H1 (cell line): Measurements from ENCODE around the gene EXT2. TPM values are rescaled to one million over a fixed set of nuclear protein-coding genes. Genes with fewer than 3 reads are reported as not detected.

Experiments used
- CTCF ChIA-PET: fragments of 300-600 bp; sonication (Branson Sonifier 250); formaldehyde crosslinking; loops from one replicate; lab custom pipeline; 2021; ENCODE audit not compliant: partially characterized antibody; lab: Charles Lee
- POLR2A ChIA-PET: fragments of 300-600 bp; sonication (Branson Sonifier 250); formaldehyde crosslinking; loops from one replicate; lab custom pipeline; 2021; ENCODE audit warnings: inconsistent platforms; ENCODE audit not compliant: partially characterized antibody; lab: Charles Lee
- DNase-seq, 2 experiments: peaks; one replicate each; pipeline versions ENCODE4 v3.0.0 to v3.0.0-alpha.2; 2010 to 2022; ENCODE audit warnings: low spot score in 2 of 2, low read depth in 1 of 2, mixed read lengths in 1 of 2
- FAIRE-seq: peaks from 2 replicates; lab custom pipeline; 2011; peaks lifted over from hg19 to GRCh38; lab: Jason Lieb, UNC
- H2AFZ ChIP-seq: 2 replicates; pipeline ENCODE4 v1.8.1; 2012; ENCODE audit warnings: low read length, inconsistent platforms
- H2AK5ac ChIP-seq: 2 replicates; pipeline ENCODE4 v1.6.1; 2013; ENCODE audit warnings: low read depth, low read length
- H2BK120ac ChIP-seq: replicated peaks from 2 replicates; pipeline ENCODE3; 2013; ENCODE audit warnings: low read depth, low read length, inconsistent platforms
- H2BK12ac ChIP-seq: 2 replicates; pipeline ENCODE4 v1.6.1; 2013; ENCODE audit warnings: low read depth, low read length
- H2BK15ac ChIP-seq: 2 replicates; pipeline ENCODE4 v1.6.1; 2013; ENCODE audit warnings: low read length
- H2BK20ac ChIP-seq: 2 replicates; pipeline ENCODE4 v1.6.1; 2013; ENCODE audit warnings: low read length
- H2BK5ac ChIP-seq: 2 replicates; pipeline ENCODE4 v1.6.1; 2013; ENCODE audit warnings: low read depth, low read length
- H3K14ac ChIP-seq: 2 replicates; pipeline ENCODE4 v1.6.1; 2013; ENCODE audit warnings: inconsistent platforms; ENCODE audit not compliant: insufficient read length
- H3K18ac ChIP-seq: 2 replicates; pipeline ENCODE4 v1.6.1; 2013; ENCODE audit warnings: low read length; ENCODE audit errors: extremely low read depth
- H3K23ac ChIP-seq: 2 replicates; pipeline ENCODE4 v1.6.1; 2013; ENCODE audit warnings: inconsistent platforms; ENCODE audit not compliant: insufficient read length
- H3K23me2 ChIP-seq: 2 replicates; pipeline ENCODE4 v1.6.1; 2013; ENCODE audit warnings: low read depth, low read length
- H3K27ac ChIP-seq: 2 replicates; pipeline ENCODE4 v1.6.1; 2011; ENCODE audit warnings: low read depth, low read length, inconsistent platforms
- H3K27me3 ChIP-seq, 4 experiments: replicated peaks in 1 of 4; 1 replicate in 1 of 4; 2 replicates in 3 of 4; pipeline versions ENCODE4 v1.6.1 to v1.8.1; 2011 to 2013; ENCODE audit warnings: low read length in 3 of 4, mild to moderate bottlenecking in 3 of 4, inconsistent platforms in 2 of 4, mixed read lengths in 2 of 4, moderate library complexity in 1 of 4; ENCODE audit not compliant: control insufficient read depth in 3 of 4, insufficient read depth in 3 of 4; ENCODE audit errors: extremely low read depth in 1 of 4
- H3K36me3 ChIP-seq, 4 experiments: 2 replicates each; pipeline versions ENCODE4 v1.6.1 to v1.8.1; 2011 to 2013; ENCODE audit warnings: mild to moderate bottlenecking in 4 of 4, low read length in 3 of 4, moderate library complexity in 2 of 4, control low read depth in 1 of 4, inconsistent platforms in 1 of 4; ENCODE audit not compliant: insufficient read depth in 4 of 4, control insufficient read depth in 2 of 4
- H3K4ac ChIP-seq: replicated peaks from 2 replicates; pipeline ENCODE3; 2013; ENCODE audit warnings: low read length, low read depth, mixed read lengths, inconsistent platforms; ENCODE audit not compliant: insufficient read length
- H3K4me1 ChIP-seq, 4 experiments: replicated peaks in 1 of 4; 1 replicate in 1 of 4; 2 replicates in 3 of 4; pipeline versions ENCODE4 v1.6.1 to v1.8.1; 2011 to 2013; ENCODE audit warnings: low read length in 3 of 4, inconsistent platforms in 2 of 4, mixed read lengths in 1 of 4; ENCODE audit not compliant: insufficient read depth in 4 of 4, control insufficient read depth in 3 of 4
- H3K4me2 ChIP-seq, 2 experiments: 2 replicates each; pipeline versions ENCODE4 v1.6.1 to v1.8.1; 2011 to 2013; ENCODE audit warnings: low read depth in 2 of 2, low read length in 2 of 2, control low read depth in 1 of 2, inconsistent platforms in 1 of 2, mild to moderate bottlenecking in 1 of 2; ENCODE audit not compliant: insufficient read depth in 1 of 2
- H3K4me3 ChIP-seq, 4 experiments: fragments of 200-600, 300-600 bp in 1 of 4; sonication (generic), shearing (Covaris generic), sonication (Bioruptor Twin) in 1 of 4; 2 replicates each; pipeline versions ENCODE4 v1.5.1 to v1.8.1; 2011 to 2016; ENCODE audit warnings: low read length in 4 of 4, low read depth in 3 of 4, control low read depth in 2 of 4, inconsistent platforms in 2 of 4, mild to moderate bottlenecking in 2 of 4, mixed read lengths in 1 of 4, moderate library complexity in 1 of 4; ENCODE audit not compliant: insufficient read depth in 2 of 4; ENCODE audit errors: extremely low read depth in 1 of 4
- H3K56ac ChIP-seq: replicated peaks from 2 replicates; pipeline ENCODE3; 2013; ENCODE audit warnings: low read depth, mild to moderate bottlenecking, mixed read lengths, low read length, inconsistent platforms; ENCODE audit not compliant: insufficient read length
- H3K79me1 ChIP-seq: 2 replicates; pipeline ENCODE4 v1.6.1; 2013; ENCODE audit warnings: low read depth, low read length, control low read depth
- H3K79me2 ChIP-seq, 2 experiments: 2 replicates each; pipeline versions ENCODE4 v1.6.1 to v1.8.1; 2012 to 2013; ENCODE audit warnings: low read length in 2 of 2, mild to moderate bottlenecking in 2 of 2, inconsistent platforms in 1 of 2; ENCODE audit not compliant: insufficient read depth in 2 of 2, control insufficient read depth in 1 of 2
- H3K9ac ChIP-seq, 4 experiments: replicated peaks in 1 of 4; 1 replicate in 1 of 4; 2 replicates in 3 of 4; pipeline versions ENCODE4 v1.6.1 to v1.8.1; 2011 to 2013; ENCODE audit warnings: low read depth in 3 of 4, low read length in 3 of 4, control low read depth in 2 of 4, mild to moderate bottlenecking in 2 of 4, moderate library complexity in 2 of 4, inconsistent platforms in 1 of 4; ENCODE audit errors: extremely low read depth in 1 of 4
- H3K9me3 ChIP-seq, 2 experiments: 2 replicates each; pipeline versions ENCODE4 v1.6.1 to v1.8.1; 2012 to 2013; ENCODE audit warnings: mild to moderate bottlenecking in 2 of 2, moderate library complexity in 2 of 2, control low read depth in 1 of 2, inconsistent platforms in 1 of 2, low read depth in 1 of 2, low read length in 1 of 2, mixed read lengths in 1 of 2; ENCODE audit not compliant: insufficient read depth in 2 of 2
- H4K20me1 ChIP-seq, 2 experiments: replicated peaks in 1 of 2; 2 replicates each; pipeline versions ENCODE3 to v1.8.1; 2011 to 2013; ENCODE audit warnings: inconsistent platforms in 2 of 2, low read length in 2 of 2, mild to moderate bottlenecking in 1 of 2; ENCODE audit not compliant: insufficient read depth in 2 of 2, control insufficient read depth in 1 of 2
- H4K5ac ChIP-seq: 2 replicates; pipeline ENCODE4 v1.6.1; 2013; ENCODE audit warnings: low read length, low read depth, mixed read lengths, inconsistent platforms; ENCODE audit not compliant: insufficient read length
- H4K8ac ChIP-seq: 2 replicates; pipeline ENCODE4 v1.8.0; 2013; ENCODE audit warnings: mild to moderate bottlenecking, moderate library complexity, low read length, inconsistent platforms; ENCODE audit not compliant: insufficient read depth; ENCODE audit errors: extremely low read depth
- H4K91ac ChIP-seq: replicated peaks from 2 replicates; pipeline ENCODE3; 2013; ENCODE audit warnings: low read length, mixed read lengths, inconsistent platforms; ENCODE audit not compliant: insufficient read length
- CREB1 ChIP-seq: IDR thresholded peaks from 2 replicates; pipeline ENCODE4 v1.6.1; 2012; ENCODE audit warnings: inconsistent platforms
- CTBP2 ChIP-seq: IDR thresholded peaks from 2 replicates; pipeline ENCODE4 v1.7.0; 2011; ENCODE audit warnings: borderline replicate concordance, mild to moderate bottlenecking, moderate library complexity, mixed read lengths, low read length; ENCODE audit not compliant: insufficient read depth, insufficient read length
- HDAC6 ChIP-seq: IDR thresholded peaks from one replicate; pipeline ENCODE4 v1.7.1; 2012; ENCODE audit warnings: low read depth, mild to moderate bottlenecking, inconsistent platforms, low read length, moderate library complexity
- MAFK ChIP-seq: IDR thresholded peaks from 2 replicates; pipeline ENCODE4 v1.6.1; 2012; ENCODE audit warnings: low read depth, mild to moderate bottlenecking, improper control_type of control experiment, low read length
- WGBS, 2 experiments: shearing (Covaris generic) in 1 of 2; methylation state at CpG; one replicate each; pipeline versions ENCODE4 v1.1.6 to v1.1.7; 2013 to 2015; ENCODE audit warnings: low lambda C conversion rate in 2 of 2, mixed read lengths in 2 of 2, inconsistent platforms in 1 of 2, low coverage in 1 of 2, missing lambda C conversion rate in 1 of 2; ENCODE audit not compliant: insufficient replicate concordance in 2 of 2, insufficient coverage in 1 of 2, insufficient read length in 1 of 2; ENCODE audit errors: extremely low coverage in 1 of 2, missing lambda C conversion rate in 1 of 2; 5-methylcytosine and 5-hydroxymethylcytosine counted together
- polyA plus RNA-seq, 7 experiments: library from polyadenylated mRNA; depleted of rRNA in 3 of 7; stranded (reverse) in 5 of 7; unstranded in 2 of 7; fragments of >200 nt in 5 of 7; fragments of 200-250 nt in 2 of 7; gene quantifications; 1 replicate in 5 of 7; 2 replicates in 1 of 7; 4 replicates in 1 of 7; pipeline versions ENCODE4 v1.2.1 to v1.2.3, GENCODE V29; 2011 to 2013; ENCODE audit warnings: missing spikeins in 2 of 7, mixed read lengths in 2 of 7
- total RNA-seq: library from RNA; stranded (reverse); fragmentation: NEBNext Ultra II Directional; extraction: Animal tissue kit (Norgen Biotek cat#: 25700); gene quantifications from 2 replicates; pipeline ENCODE4 v1.2.1, GENCODE V29; 2021

The EXT2 gene
- total and polyA plus RNA-seq, 2 of the 8 experiments (the other 6 are each of a cell fraction or from before 2014, with no cell fraction given): 29.8 to 42.8 TPM

DNA sequence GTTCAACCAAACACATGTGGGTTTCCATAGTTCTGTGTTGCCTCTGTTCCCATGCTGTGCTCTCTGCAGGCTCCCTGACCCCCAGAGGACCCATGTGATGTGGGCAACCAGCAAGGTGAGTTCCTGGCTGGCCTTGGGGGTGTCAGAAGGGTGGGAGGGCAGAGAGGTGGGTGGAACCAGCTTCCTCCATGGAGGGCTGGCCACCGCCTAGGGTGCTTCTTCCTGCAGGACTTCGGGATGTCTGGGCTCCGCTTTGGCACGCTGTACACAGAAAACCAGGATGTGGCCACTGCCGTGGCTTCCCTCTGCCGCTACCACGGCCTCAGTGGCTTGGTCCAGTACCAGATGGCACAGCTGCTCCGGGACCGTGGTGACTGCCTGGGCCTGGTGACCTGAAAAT is 14.5 kb upstream of the EXT2 start:
- Histone ChIP-seq H4K20me1 (no peaks in the 10 kb centered on the region), H3K4me1 (peaks cover 0 to 5% (median 2%) of the 10 kb centered on the region in 4 experiments; a peak in 2 of 7 replicates), H3K4ac (no peak overlapping the region), H3K27ac (no peak overlapping the region), H3K4me3 (no peak overlapping the region), H2AK5ac (no peak overlapping the region), H3K36me3 (no peaks in the 10 kb centered on the region), H3K9ac (no peak overlapping the region), H4K8ac (peak overlapping the region; percentile 3; the same call in 1 of the 2 replicates), H2BK5ac (no peak overlapping the region), H4K5ac (no peak overlapping the region), H3K79me2 (no peaks in the 10 kb centered on the region), H2BK12ac (no peak overlapping the region), H3K18ac (no peak overlapping the region), H2BK120ac (no peak overlapping the region), H3K56ac (no peak overlapping the region), H3K14ac (no peak overlapping the region), H3K4me2 (no peak overlapping the region), H3K9me3 (no peaks in the 10 kb centered on the region), H4K91ac (no peak overlapping the region), H3K23ac (no peak overlapping the region), H3K79me1 (no peaks in the 10 kb centered on the region), H3K23me2 (no peaks in the 10 kb centered on the region), H2BK15ac (no peak overlapping the region), H2AFZ (no peak overlapping the region), H2BK20ac (no peak overlapping the region), H3K27me3 (no peaks in the 10 kb centered on the region)
- 93% methylated on average over 9 of the region's 9 CpGs; no CpG with 5 or more reads in 1 of the 2 experiments for WGBS, 2 experiments
- CTCF ChIA-PET: interaction anchor here (1.2 to 3.6 kb wide), 3 partner anchors 10 to 24 kb away, joined by 3 to 13 read pairs (median 9); partner anchors contain the start of gene EXT2
- FAIRE-seq (no peak), DNase-seq (no peak)
- POLR2A ChIA-PET: interaction anchor here (0.7 to 0.9 kb wide), 2 partner anchors 11 to 73 kb away, joined by 3 read pairs; no protein-coding TSS in a partner anchor
- no peak for TF ChIP-seq HDAC6
- no peak for TF ChIP-seq CREB1
- no peak for TF ChIP-seq MAFK
- no peak for TF ChIP-seq CTBP2
